OCI-LY3 (cell line): ENCODE results near the gene CAVIN2.

ENCODE experiments used
- EZH2phosphoT487 ChIP-seq: fragments of 200-600 bp; shearing (Covaris generic); IDR thresholded peaks from 2 replicates; pipeline ENCODE4 v1.6.1; 2018; ENCODE audit warnings: antibody characterized with exemption, mixed run types, low read depth
- TF ChIP-seq, protein P1 (sequence below): fragments of 200-600, 300-600 bp; sonication (generic); IDR thresholded peaks from 2 replicates; pipeline ENCODE4 v1.5.1; 2014; ENCODE audit warnings: antibody characterized with exemption, low read length, low read depth

GRCh38 chr2:191845876-191846514 is 893 bp downstream of the CAVIN2 start:
- TF ChIP-seq, protein P1, sequence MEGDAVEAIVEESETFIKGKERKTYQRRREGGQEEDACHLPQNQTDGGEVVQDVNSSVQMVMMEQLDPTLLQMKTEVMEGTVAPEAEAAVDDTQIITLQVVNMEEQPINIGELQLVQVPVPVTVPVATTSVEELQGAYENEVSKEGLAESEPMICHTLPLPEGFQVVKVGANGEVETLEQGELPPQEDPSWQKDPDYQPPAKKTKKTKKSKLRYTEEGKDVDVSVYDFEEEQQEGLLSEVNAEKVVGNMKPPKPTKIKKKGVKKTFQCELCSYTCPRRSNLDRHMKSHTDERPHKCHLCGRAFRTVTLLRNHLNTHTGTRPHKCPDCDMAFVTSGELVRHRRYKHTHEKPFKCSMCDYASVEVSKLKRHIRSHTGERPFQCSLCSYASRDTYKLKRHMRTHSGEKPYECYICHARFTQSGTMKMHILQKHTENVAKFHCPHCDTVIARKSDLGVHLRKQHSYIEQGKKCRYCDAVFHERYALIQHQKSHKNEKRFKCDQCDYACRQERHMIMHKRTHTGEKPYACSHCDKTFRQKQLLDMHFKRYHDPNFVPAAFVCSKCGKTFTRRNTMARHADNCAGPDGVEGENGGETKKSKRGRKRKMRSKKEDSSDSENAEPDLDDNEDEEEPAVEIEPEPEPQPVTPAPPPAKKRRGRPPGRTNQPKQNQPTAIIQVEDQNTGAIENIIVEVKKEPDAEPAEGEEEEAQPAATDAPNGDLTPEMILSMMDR: no peak
- TF ChIP-seq EZH2phosphoT487: no peak
